GM12892 (cell line): ENCODE measurements around the gene UBR2.
A peak's percentile ranks its signal among the peaks of the same experiment; 100 is the strongest.
"Not testable (repeated sequence)": the region's sequence is repeated elsewhere in the genome, so short reads cannot be mapped to it uniquely, and the experiment has no call there.

ENCODE experiments used
- DNase-seq: peaks from one replicate; pipeline ENCODE4 v3.0.0; 2011; ENCODE audit not compliant: insufficient read length
- FAIRE-seq: peaks from 2 replicates; lab custom pipeline; 2011; peaks lifted over from hg19 to GRCh38; lab: Jason Lieb, UNC
- POLR2A ChIP-seq: IDR thresholded peaks from 2 replicates; pipeline ENCODE4 v1.6.1; 2011; ENCODE audit warnings: low read depth, low read length, control low read depth
- POLR2AphosphoS5 ChIP-seq: IDR thresholded peaks from 2 replicates; pipeline ENCODE4 v1.6.1; 2011; ENCODE audit warnings: low read depth, low read length, control low read depth
- TAF1 ChIP-seq: IDR thresholded peaks from 2 replicates; pipeline ENCODE4 v1.6.1; 2011; ENCODE audit warnings: low read depth, mild to moderate bottlenecking, control low read depth, low read length, borderline replicate concordance

Gene UBR2

GRCh38 chr6:42599558-42599957, 35.7 kb downstream of the UBR2 start:
- DNase-seq (no peak), FAIRE-seq (no peak)
- TF ChIP-seq POLR2AphosphoS5, result no peak
- TF ChIP-seq TAF1, result no peak
- TF ChIP-seq POLR2A, result no peak

GRCh38 chr6:42604150-42604549, 40.3 kb downstream of the UBR2 start:
- DNase-seq, result no peak
- no peak for TF ChIP-seq TAF1
- TF ChIP-seq POLR2A, result no peak
- FAIRE-seq, result peak; percentile 17

- not testable (repeated sequence) for FAIRE-seq, DNase-seq
Observed at GRCh38 chr6:42604699-42605098, 40.9 kb downstream of the UBR2 start.

- peak; percentile 12 for DNase-seq
- TF ChIP-seq POLR2A, result no peak
- TF ChIP-seq TAF1, result no peak
- no peak for TF ChIP-seq POLR2AphosphoS5
- FAIRE-seq, result no peak
Observed at GRCh38 chr6:42610416-42610815, 46.6 kb downstream of the UBR2 start.

GRCh38 chr6:42615518-42615917, 51.7 kb downstream of the UBR2 start:
- TF ChIP-seq POLR2AphosphoS5, result no peak
- TF ChIP-seq TAF1, result no peak
- no peak for TF ChIP-seq POLR2A
- DNase-seq, result no peak
- no peak for FAIRE-seq

DNA sequence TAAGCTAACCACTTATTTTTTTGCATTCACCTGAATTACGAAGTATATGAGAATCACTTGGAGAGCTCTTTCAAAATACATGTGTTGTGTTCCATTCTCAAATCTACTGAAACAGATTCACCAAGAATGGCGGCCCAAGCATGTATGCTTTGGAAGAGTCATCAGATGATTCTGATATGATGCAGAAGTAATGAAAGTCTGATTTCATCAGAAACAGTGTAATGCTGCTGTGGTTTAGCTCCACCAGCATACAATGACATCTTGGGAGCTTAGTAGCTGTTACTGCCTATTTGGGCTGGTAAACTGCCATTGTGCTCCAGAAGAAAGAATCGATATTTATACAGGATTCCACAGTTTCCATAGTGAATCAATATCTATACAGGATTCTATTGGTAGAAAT, 52.9 kb downstream of the UBR2 start:
- peak; percentile 53 for FAIRE-seq
- DNase-seq, result no peak
- no peak for TF ChIP-seq POLR2AphosphoS5
- no peak for TF ChIP-seq POLR2A
- no peak for TF ChIP-seq TAF1

- FAIRE-seq, result no peak
- no peak for DNase-seq
- no peak for TF ChIP-seq POLR2A
Observed at GRCh38 chr6:42618105-42618504, 54.3 kb downstream of the UBR2 start.

- TF ChIP-seq POLR2A (no peak), TAF1 (no peak), POLR2AphosphoS5 (no peak)
- FAIRE-seq (no peak), DNase-seq (no peak)
Observed at GRCh38 chr6:42618686-42619085, 54.9 kb downstream of the UBR2 start.

DNA sequence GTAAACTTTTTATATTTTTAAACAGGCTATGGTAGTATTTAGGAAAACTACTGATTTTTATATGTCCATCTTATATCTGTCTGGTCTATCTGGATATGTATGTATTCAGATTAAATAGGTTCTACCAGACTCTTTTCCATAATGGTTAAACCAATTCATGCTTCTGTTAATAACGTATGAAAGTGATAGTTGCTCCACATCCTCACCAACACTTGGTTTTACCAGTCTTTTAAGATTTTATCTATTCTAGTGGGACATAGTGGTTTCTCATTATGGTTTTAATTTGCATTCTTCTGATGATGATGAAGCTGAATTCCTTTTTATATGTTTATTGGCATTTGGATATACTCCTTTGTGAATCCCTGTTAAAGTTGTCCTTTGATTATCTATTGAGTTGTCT, 56.1 kb downstream of the UBR2 start:
- DNase-seq (no peak), FAIRE-seq (no peak)
- TF ChIP-seq TAF1 (no peak), POLR2A (no peak), POLR2AphosphoS5 (no peak)

DNA sequence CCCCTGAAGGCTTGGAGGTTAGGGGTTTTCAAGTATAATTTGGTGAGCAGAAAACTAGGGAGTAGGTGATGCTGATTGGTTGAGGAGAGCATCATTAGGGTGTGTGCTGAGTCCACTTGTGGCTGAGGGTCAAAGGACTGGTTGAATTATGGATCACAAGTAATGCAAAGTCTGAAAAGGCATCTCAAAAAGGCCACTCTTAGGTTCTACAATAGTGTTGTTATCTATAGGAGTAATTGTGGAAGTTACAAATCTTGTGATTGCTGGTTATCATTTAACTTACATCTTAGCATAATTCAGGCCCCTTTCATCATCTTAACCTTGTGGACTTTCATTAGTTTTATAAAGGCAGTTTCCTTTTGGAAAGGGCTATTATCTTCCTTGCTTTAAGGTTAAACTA, 60.8 kb downstream of the UBR2 start:
- no peak for FAIRE-seq
- no peak for TF ChIP-seq POLR2AphosphoS5
- no peak for TF ChIP-seq POLR2A
- no peak for TF ChIP-seq TAF1
- no peak for DNase-seq

- TF ChIP-seq TAF1 (no peak), POLR2A (no peak), POLR2AphosphoS5 (no peak)
- FAIRE-seq (no peak), DNase-seq (no peak)
Observed at GRCh38 chr6:42627044-42627443, 63.2 kb downstream of the UBR2 start.

DNA sequence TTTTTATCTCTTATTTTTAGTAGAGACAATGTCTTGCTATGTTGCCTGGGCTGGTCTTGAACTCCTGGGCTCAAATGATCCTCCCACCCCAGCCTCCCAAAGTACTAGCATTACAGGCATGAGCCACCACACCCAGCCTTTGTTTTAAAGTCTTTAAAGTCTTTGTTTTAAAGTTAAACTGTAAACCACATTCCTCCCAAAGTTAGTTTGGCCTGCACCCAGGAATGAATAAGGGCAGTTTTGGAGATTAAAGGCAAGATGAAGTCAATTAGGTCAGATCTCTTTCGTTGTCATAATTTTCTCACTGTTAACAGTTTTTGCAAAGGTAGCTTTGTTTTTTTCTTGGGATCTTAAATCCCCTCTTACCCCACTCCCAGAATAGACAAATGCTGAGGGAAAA, 63.8 kb downstream of the UBR2 start:
- no peak for DNase-seq
- no peak for FAIRE-seq
- TF ChIP-seq TAF1, result no peak

- FAIRE-seq (no peak), DNase-seq (no peak)
- TF ChIP-seq POLR2A (no peak), TAF1 (no peak), POLR2AphosphoS5 (no peak)
Observed at GRCh38 chr6:42628604-42629003, 64.8 kb downstream of the UBR2 start.
